Measurements from ENCODE around the gene MAPK12. TPM values are rescaled to one million over a fixed set of nuclear protein-coding genes. Genes with fewer than 3 reads are reported as not detected.

MAPK12 gene
- total RNA-seq, 2 donors from 2014 or later, result 5.0 to 13.0 TPM

- peaks cover 88% of the 10 kb centered on the region for H3K36me3 ChIP-seq
- TF ChIP-seq, protein P1, sequence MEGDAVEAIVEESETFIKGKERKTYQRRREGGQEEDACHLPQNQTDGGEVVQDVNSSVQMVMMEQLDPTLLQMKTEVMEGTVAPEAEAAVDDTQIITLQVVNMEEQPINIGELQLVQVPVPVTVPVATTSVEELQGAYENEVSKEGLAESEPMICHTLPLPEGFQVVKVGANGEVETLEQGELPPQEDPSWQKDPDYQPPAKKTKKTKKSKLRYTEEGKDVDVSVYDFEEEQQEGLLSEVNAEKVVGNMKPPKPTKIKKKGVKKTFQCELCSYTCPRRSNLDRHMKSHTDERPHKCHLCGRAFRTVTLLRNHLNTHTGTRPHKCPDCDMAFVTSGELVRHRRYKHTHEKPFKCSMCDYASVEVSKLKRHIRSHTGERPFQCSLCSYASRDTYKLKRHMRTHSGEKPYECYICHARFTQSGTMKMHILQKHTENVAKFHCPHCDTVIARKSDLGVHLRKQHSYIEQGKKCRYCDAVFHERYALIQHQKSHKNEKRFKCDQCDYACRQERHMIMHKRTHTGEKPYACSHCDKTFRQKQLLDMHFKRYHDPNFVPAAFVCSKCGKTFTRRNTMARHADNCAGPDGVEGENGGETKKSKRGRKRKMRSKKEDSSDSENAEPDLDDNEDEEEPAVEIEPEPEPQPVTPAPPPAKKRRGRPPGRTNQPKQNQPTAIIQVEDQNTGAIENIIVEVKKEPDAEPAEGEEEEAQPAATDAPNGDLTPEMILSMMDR (IDR thresholded peaks at IDR 0.05), result no peak
- no peaks in the 10 kb centered on the region for H3K27me3 ChIP-seq
- H3K4me3 ChIP-seq, result no peak overlapping the region
- H3K27ac ChIP-seq, result no peak overlapping the region
- H3K4me1 ChIP-seq, result peaks cover 0 to 18% of the 10 kb centered on the region in 2 donors
- no peak for DNase-seq (ENCODE audit: low spot score)
- no peaks in the 10 kb centered on the region for H3K9me3 ChIP-seq
Measured at GRCh38 chr22:50285568-50286229, 24.2 kb upstream of the MAPK12 start.

- H3K36me3 ChIP-seq, result peaks cover 91% of the 10 kb centered on the region
- H3K27ac ChIP-seq, result no peak overlapping the region
- H3K4me3 ChIP-seq, result no peak overlapping the region
- TF ChIP-seq, protein P1 (IDR thresholded peaks at IDR 0.05), result no peak
- no peak for DNase-seq (ENCODE audit: low spot score)
- no peaks in the 10 kb centered on the region for H3K27me3 ChIP-seq
- H3K4me1 ChIP-seq, result peaks cover 0 to 18% of the 10 kb centered on the region in 2 donors
- H3K9me3 ChIP-seq, result no peaks in the 10 kb centered on the region
Measured at GRCh38 chr22:50284479-50284878, 23.0 kb upstream of the MAPK12 start.

- TF ChIP-seq, protein P1 (IDR thresholded peaks at IDR 0.05), result no peak
- Histone ChIP-seq H3K27ac (no peak overlapping the region), H3K9me3 (no peaks in the 10 kb centered on the region), H3K36me3 (peaks cover 91% of the 10 kb centered on the region), H3K4me1 (peaks cover 0 to 18% of the 10 kb centered on the region in 2 donors), H3K4me3 (no peak overlapping the region), H3K27me3 (no peaks in the 10 kb centered on the region)
- no peak for DNase-seq (ENCODE audit: low spot score)
Measured at GRCh38 chr22:50283821-50284220, 22.3 kb upstream of the MAPK12 start.

DNA sequence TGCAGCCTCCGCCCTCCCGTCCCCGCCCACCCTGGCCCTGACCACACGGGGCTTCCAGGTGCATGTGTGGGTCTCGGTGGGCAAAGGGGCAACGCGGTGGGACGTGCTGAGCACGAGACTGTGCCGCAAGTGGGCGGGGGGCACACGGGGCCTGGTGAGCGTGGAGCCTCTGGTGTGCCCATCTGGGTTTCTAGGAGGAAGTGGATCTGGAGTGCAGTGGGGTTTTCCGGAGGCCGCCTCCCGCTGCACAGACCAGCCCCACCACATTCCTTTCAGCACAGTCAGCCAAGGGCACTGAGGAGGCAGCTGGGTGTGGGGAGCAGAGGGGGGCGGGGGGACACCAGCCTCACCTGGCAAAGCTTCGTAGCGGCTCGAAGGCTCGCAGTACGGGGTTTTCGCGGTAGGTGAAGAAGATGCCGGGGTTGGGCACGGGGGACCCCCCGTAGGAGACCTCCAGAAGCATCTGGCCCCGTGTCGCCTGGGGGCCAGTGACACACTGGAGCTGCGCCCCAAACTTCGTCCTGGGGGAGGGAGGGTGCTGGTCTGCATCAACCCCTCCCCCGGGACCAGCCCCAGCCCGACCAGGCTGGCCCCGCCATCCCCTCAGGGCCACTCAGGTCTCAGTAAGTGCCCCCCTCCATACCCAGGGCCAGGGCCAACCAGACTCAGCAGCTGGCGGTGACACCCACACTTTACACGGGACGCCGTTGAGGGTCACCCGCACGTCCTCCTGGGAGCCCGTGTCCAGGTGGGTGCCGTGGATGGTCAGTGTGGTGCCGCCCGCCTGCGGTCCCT lies 21.1 kb upstream of the MAPK12 start:
- H3K27ac ChIP-seq, result peak overlapping the region; percentile 49 to 62
- H3K36me3 ChIP-seq, result peaks cover 91% of the 10 kb centered on the region
- DNase-seq (ENCODE audit: low spot score), result no peak
- no peaks in the 10 kb centered on the region for H3K27me3 ChIP-seq
- no peak overlapping the region for H3K4me3 ChIP-seq
- H3K4me1 ChIP-seq, result peaks cover 0 to 18% of the 10 kb centered on the region in 2 donors
- TF ChIP-seq, protein P1 (IDR thresholded peaks at IDR 0.05), result no peak
- H3K9me3 ChIP-seq, result no peaks in the 10 kb centered on the region

DNA sequence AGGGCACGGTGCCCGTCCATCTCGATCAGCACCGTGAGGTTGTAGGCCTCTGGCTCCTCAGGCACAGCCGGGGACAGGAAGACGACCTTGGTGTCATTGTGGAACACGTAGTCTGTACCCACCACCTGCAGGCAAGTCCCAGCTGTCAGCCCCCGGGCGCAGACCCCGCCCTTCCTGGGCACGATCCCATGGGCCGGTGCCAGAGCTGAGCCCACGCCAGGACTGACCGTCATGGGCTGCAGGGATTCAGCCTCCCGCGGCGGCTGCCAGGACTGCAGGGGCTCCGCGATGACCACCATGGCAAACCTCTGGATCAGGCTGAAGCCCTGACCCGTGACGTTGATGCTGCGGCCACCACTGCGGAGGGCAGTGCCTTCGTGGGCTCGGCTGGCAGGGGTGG lies 20.5 kb upstream of the MAPK12 start:
- H3K36me3 ChIP-seq, result peaks cover 91% of the 10 kb centered on the region
- H3K4me3 ChIP-seq, result no peak overlapping the region
- TF ChIP-seq, protein P1 (IDR thresholded peaks at IDR 0.05), result peak in 1 of 2 donors; percentile 29
- H3K27ac ChIP-seq, result peak overlapping the region; percentile 59 to 62
- no peak for DNase-seq (ENCODE audit: low spot score)
- no peaks in the 10 kb centered on the region for H3K27me3 ChIP-seq
- peaks cover 0 to 18% of the 10 kb centered on the region in 2 donors for H3K4me1 ChIP-seq
- no peaks in the 10 kb centered on the region for H3K9me3 ChIP-seq
